ENCODE results near the gene SIGLEC11.
A peak's percentile ranks its signal among the peaks of the same experiment; 100 is the strongest.
"Not testable (repeated sequence)": the region's sequence is repeated elsewhere in the genome, so short reads cannot be mapped to it uniquely, and the experiment has no call there.

Gene SIGLEC11

DNA sequence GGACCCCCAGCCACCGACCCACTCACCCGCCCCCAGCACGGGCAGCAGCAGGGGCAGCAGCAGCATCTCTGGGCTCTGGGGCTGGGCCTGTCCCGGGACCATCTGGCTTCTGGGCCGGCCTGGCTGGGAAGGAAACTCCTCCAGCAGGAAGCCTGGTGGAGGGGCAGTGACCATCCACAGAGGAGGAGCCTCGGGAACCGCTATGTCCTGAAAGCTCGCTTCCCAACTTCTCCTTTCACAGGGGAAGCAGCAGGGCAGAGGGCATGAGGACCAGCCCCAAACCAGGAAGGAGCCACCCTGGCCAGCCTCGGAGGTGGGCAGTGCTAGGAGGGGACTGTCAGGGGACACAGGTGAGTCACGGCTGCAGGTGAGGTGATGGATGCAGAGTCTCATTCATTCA is at the start of gene SIGLEC11:
TSS of gene SIGLEC11 (minus strand) at position 193 of the 400 bp plus-strand sequence. CDS start at position 102, 91 bp downstream.
- DNase-seq = not testable (repeated sequence)

DNA sequence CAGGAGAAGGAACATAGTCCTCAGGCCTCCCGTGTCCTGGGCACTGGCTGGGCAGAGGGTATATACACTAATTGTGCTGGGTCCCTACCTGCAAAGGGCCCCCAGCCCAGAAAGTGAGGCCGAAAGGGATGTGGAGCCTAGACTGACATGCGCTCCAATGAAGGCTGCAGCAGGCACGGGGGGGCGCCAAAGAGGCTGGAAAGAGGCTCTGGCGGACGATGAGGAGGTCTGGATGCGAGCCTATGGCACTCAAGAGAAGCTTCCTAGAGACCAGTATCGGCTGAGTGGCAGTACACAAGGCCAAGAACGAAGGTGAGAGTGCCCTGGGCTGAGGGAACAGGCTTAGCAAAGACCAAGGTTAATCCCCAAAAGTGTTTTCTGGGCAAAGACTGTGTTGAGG is 47.6 kb upstream of the SIGLEC11 start:
- no peak for DNase-seq

DNA sequence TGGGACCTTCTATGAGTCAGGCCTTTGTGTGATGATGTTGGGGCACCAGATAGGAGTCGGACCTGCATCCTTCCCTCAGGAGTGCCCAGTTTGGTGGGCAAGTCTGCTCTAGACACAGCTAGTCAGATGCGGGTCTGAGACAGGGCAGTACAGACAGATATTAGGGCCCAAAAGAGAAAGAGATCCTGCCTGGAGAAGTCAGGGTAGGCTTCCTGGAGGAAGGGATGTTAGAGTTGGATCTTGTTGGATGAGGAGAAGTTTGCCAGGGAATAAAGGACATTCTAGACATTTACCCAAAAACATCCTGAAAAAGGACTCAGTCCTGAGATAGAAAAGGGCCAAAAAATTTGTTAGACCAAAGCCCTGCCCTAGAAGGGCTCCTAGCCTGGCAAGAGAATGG is 47.0 kb upstream of the SIGLEC11 start:
- no peak for DNase-seq

DNA sequence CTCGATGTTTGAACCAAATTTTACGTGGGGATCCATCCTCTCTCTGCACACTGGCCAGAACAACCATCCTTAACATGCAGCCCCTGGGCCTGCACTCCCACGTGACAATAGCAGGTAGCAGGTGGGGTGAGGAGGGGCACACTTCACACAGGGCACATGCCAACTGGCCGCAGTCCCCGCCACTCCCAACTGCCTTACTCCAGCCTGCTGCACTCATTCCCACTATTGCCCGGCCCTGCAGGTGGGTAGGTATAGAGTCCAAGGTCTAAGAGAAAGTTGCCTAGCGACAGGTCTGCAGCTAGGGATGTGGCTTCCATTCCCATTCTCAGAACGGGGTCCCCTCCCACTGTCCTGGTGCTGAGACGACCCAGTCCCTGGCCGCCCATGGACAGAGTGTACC is 46.2 kb upstream of the SIGLEC11 start:
- DNase-seq = no peak

GRCh38 chr19:50005428-50005827 is 44.5 kb upstream of the SIGLEC11 start:
- DNase-seq = no peak

GRCh38 chr19:50003810-50004419 is 42.9 kb upstream of the SIGLEC11 start:
- DNase-seq = no peak

- DNase-seq = no peak
Observed at GRCh38 chr19:50003254-50003788, 42.3 kb upstream of the SIGLEC11 start.

GRCh38 chr19:50002386-50002960 is 41.5 kb upstream of the SIGLEC11 start:
- DNase-seq = no peak

- no peak for DNase-seq
Observed at GRCh38 chr19:50001775-50002174, 40.8 kb upstream of the SIGLEC11 start.

GRCh38 chr19:50000841-50001557 is 40.0 kb upstream of the SIGLEC11 start:
- DNase-seq = no peak

GRCh38 chr19:50000038-50000840 is 39.3 kb upstream of the SIGLEC11 start:
- no peak for DNase-seq

DNA sequence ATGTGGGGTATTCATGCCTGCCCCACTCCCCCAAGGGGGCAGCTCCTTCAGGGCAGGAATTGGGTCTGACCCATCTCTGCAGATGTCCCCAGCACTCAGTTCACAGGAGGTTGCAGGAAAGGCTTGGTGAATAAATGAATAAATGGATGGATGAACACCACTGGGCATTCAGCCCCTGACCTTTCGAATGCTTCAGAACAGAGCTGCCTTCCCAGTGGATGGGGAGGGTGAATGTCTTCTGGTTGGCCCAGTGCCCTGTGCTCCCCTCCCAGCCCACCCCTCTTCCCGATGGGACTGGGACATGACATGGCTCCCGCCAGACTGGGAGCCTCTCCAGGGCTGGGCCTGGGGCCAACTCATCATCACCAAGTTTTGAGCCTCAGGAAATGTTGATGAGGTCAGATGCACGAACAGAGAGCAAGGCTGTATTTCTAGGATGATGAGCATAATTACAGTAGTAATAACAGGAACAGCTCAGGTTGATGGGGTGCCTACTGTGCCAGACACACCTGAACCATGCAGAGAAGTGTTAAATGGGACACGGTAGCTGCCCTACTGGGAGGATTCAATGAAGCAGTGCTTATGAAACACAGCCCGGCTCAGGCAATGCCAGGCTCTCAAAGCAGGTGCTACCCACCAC is 38.5 kb upstream of the SIGLEC11 start:
- no peak for DNase-seq

- no peak for DNase-seq
Observed at GRCh38 chr19:49997709-49998108, 36.7 kb upstream of the SIGLEC11 start.

GRCh38 chr19:49988433-49988832 is 27.5 kb upstream of the SIGLEC11 start:
- no peak for DNase-seq

DNA sequence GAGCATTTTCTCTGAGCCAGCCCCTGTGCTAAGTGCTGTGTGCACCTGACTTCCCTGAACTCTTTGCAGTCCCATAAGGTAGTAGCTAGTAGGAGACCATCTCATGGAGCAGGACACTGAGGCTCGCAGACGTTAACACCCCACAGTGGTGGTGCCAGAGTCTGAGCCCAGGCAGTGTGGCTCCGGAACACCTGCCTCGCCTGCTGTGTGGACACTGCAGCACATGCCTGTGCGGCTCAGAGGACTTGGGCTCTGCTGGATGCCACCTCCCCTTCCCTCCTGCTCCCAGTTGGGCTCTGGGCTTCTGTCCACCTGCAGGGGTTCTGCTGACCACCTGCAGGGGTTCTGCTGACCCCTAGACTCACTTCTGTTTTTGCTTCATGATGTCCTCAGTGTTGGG is 27.0 kb upstream of the SIGLEC11 start:
- no peak for DNase-seq

DNA sequence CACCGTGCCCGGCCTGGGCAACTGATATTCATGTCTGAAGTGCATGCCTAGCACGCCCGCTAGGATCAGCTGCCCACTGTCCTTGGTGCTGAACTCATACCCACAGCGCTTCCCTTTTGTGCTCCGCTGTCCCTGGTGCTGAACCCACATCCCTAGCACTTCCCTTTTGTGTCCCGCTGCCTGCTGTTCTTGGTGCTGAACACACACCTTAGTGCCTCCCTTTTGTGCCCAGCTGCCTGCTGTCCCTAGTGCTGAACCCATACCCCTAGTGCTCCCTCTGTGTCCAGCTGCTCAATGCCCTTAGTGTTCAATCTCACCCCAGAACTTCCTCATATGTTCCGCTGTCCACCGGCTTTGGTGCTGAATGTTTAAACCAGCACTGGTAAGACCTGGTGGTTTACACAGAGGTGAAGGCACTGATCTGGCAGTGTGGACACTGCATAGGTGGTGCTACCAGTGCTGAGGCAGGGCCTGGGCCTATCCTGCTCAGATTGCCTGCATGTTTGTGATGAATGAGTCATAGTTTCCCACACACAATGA is 26.3 kb upstream of the SIGLEC11 start:
- DNase-seq = no peak

DNA sequence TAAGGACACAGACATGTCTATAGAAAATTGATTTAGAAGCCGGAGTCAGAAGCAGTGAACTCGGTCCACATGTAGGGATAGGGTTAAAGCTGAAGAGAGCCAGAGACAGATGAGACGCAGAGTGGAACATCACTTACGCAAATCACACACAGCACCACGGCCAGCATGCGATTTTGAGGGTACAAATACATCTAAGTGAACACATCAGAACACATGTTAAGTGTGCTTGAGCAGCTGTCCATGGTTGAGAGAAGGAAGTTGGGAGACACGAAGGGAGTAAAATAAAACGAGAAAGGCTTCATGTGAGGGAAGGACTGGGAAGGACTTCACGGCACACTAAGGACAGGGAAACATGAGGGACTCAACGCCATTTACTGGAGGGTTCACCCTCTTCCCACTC is 25.4 kb upstream of the SIGLEC11 start:
- no peak for DNase-seq

- DNase-seq = no peak
Observed at GRCh38 chr19:49985871-49986270, 24.9 kb upstream of the SIGLEC11 start.

DNA sequence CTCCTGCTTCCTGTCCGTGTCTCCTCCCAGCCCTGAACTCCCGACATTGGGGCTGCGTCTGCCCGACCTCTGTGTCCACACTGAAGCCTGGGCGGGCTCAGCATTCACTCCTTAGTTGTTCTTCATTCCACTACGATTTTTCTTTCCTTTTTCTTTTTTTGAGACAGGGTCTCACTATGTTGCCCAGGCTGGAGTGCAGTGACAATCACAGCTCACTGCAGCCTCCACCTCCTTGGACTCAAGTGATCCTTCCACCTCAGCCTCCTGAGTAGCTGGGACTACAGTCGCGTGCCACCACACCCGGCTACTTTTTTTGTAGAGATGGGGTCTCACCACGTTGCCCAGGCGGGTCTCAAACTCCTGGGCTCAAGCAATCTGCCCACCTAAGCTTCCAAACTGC is 23.5 kb upstream of the SIGLEC11 start:
- no peak for DNase-seq

DNA sequence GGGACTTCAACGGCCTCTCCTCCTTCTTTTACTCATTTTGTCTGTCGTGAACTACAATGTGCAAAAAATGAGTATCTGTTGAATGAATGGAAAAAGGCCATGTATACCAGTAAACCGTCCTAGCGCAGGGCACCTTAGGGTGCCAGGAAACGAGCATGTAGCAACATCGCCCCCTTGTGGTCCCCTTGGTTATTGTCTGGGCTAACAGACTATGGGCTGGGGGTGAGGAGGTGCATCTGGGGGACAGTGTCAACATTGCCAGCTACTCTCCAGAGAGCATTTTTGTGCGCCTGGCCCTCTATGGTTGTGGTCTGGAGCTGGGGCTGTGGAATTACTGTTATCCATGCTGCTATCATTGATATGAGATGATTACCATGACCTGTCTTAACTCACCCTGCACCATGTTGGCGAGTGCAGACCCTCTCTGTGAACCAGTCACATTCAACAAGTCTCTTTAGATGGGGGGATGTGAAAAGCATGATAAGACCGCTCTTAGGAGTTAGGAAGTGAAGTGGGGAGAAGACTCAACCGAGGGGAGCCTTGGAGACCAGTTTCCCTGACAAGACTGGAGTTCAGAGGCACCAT is 22.8 kb upstream of the SIGLEC11 start:
- DNase-seq = peak; percentile 54

DNA sequence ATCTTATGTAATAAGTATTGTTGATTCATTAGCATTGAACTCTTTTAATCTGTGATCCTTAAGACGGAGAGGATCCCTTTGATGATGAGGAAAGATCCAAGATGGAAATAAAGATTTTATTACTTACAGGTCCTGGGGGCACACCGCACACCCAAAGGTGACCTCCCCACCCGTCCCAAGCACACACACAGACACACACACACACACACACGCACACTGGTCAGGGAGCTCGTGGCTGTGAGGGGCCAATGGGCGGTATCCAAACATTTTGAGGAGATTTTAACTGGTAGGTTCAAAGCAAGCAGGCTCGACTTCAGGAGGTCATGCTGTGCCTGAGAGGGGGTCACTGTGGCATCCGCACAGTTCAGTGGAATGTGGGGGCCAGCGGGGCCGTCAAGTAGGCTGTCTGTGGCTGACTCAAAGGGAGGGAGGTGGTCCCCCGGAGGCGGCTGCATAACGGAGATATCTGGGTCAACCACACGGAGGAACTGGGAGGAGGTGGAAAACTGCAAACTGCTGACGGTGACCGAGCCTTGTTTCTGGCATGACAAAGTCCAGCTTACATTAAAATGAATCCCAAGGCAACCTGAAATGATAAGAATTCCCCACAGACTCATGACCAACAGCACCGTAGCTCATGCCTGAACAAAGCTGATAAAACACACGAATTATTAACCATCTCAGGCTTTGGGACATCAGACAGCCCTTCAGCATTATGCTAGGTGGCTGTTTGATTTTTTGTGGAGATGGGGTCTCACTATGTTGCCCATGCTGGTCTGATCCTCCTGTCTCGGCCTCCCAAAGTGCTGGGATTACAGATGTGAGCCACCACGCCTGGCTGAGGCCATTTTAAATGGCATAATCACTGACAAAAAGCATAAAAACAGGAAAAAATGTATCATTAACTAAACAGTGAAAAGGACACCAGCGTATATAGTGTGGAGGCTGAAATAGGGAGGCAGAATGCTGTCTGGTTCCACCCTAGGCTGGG is 20.9 kb upstream of the SIGLEC11 start:
- no peak for DNase-seq
